Skeletal muscle satellite cell (primary cell): Measurements from ENCODE around the gene SOX15.
A peak's percentile ranks its signal among the peaks of the same experiment; 100 is the strongest.
"Not testable (repeated sequence)": the region's sequence is repeated elsewhere in the genome, so short reads cannot be mapped to it uniquely, and the experiment has no call there.

Experiments
- H3K27me3 ChIP-seq: 2 replicates; pipeline ENCODE4 v1.7.0; 2013; ENCODE audit warnings: low read length; ENCODE audit not compliant: control insufficient read depth, insufficient read depth
- H3K36me3 ChIP-seq: 2 replicates; pipeline ENCODE4 v1.7.0; 2013; ENCODE audit warnings: mild to moderate bottlenecking, control low read depth, low read length; ENCODE audit not compliant: insufficient read depth
- H3K4me1 ChIP-seq: 2 replicates; pipeline ENCODE4 v1.7.0; 2013; ENCODE audit warnings: low read length; ENCODE audit not compliant: control insufficient read depth, insufficient read depth
- H3K4me2 ChIP-seq: 2 replicates; pipeline ENCODE4 v1.7.0; 2013; ENCODE audit warnings: mild to moderate bottlenecking, low read length
- H3K4me3 ChIP-seq: 2 replicates; pipeline ENCODE4 v1.7.0; 2013; ENCODE audit warnings: low read length
- H3K9ac ChIP-seq: 2 replicates; pipeline ENCODE4 v1.7.0; 2013; ENCODE audit warnings: mild to moderate bottlenecking, low read depth, low read length, moderate library complexity
- H3K9me3 ChIP-seq: replicated peaks from 2 replicates; pipeline ENCODE4 v1.7.0; 2013; ENCODE audit warnings: mild to moderate bottlenecking, control low read depth, low read length

Gene SOX15

DNA sequence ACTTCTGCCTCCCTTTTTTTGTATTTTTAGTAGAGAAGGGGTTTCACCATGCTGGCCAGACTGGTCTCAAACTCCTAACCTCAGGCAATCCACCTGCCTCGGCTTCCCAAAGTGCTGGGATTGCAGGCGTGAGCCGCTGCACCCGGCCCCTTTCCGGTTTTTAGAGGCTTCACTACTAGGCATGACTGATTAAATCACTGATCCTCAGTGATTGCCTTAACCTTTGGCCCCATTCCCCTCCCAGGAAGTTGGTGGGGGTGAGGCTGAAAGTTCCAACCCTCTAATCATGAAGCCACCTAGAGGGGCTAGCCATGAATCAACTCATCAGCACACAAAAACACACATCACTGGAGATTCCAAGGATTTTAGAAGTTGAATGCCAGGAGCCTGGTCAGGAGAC, 7.7 kb upstream of the SOX15 start:
- H3K36me3 ChIP-seq = peaks cover 74% of the 10 kb centered on the region
- H3K4me3 ChIP-seq, H3K4me2 ChIP-seq, H3K9ac ChIP-seq, H3K9me3 ChIP-seq, H3K4me1 ChIP-seq, H3K27me3 ChIP-seq: not testable (repeated sequence)

GRCh38 chr17:7593296-7593695, 3.4 kb upstream of the SOX15 start:
- no peaks in the 10 kb centered on the region for H3K27me3 ChIP-seq
- H3K4me3 ChIP-seq = no peak overlapping the region
- no peak overlapping the region for H3K4me2 ChIP-seq
- H3K9me3 ChIP-seq = no peaks in the 10 kb centered on the region
- no peak overlapping the region for H3K9ac ChIP-seq
- H3K4me1 ChIP-seq = peaks cover 28% of the 10 kb centered on the region
- H3K36me3 ChIP-seq = peaks cover 75% of the 10 kb centered on the region

- Histone ChIP-seq H3K36me3 (peaks cover 75% of the 10 kb centered on the region), H3K9ac (no peak overlapping the region), H3K4me3 (no peak overlapping the region), H3K4me1 (peaks cover 36% of the 10 kb centered on the region), H3K9me3 (no peaks in the 10 kb centered on the region), H3K27me3 (no peaks in the 10 kb centered on the region), H3K4me2 (no peak overlapping the region)
These were observed 2.6 kb upstream of the SOX15 start for GRCh38 chr17:7592422-7593021.

DNA sequence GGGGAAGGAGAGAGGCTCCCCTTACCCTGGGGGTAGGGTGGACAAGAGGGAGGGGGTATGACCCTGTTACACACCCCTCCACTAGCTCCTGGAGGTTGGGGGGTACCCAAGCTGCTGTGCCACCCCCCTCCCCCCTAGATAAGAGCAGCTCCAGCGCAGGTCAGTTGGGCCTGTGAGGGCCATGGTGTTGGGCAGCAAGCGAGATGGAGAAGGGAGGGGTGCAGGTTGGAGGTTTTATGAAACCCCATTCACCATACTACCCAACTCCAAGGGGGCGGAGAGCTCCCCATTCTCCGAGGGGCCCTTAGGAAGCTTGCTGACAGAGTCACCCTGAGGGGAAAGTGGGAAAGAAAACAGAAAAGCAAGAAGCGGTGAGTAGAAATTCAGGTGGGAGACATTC, 1.7 kb upstream of the SOX15 start:
- Histone ChIP-seq H3K9me3 (no peaks in the 10 kb centered on the region), H3K4me2 (no peak overlapping the region), H3K4me1 (peaks cover 44% of the 10 kb centered on the region), H3K9ac (no peak overlapping the region), H3K27me3 (no peaks in the 10 kb centered on the region), H3K36me3 (peaks cover 67% of the 10 kb centered on the region), H3K4me3 (no peak overlapping the region)

DNA sequence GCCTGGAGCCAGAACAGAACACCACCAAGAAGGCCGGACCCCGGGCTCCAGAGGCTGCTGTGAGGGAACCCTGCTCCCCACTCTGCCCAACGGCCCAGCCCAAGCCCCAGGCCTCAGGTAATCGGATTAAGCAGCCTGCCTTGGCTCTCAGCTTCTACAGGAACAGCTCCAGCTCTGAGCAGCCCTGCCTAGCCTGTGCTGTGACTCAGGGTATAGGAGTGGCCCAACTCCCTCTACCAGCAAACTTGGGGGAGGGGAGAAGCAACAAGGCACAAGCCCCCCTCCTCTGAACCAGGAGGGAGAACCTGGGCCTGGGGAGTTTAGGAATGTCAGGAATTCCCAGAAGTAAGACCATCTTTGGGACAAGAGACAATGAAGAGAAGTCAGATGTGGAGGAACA, 849 bp upstream of the SOX15 start:
- H3K9ac ChIP-seq = peak overlapping the region; percentile 44

DNA sequence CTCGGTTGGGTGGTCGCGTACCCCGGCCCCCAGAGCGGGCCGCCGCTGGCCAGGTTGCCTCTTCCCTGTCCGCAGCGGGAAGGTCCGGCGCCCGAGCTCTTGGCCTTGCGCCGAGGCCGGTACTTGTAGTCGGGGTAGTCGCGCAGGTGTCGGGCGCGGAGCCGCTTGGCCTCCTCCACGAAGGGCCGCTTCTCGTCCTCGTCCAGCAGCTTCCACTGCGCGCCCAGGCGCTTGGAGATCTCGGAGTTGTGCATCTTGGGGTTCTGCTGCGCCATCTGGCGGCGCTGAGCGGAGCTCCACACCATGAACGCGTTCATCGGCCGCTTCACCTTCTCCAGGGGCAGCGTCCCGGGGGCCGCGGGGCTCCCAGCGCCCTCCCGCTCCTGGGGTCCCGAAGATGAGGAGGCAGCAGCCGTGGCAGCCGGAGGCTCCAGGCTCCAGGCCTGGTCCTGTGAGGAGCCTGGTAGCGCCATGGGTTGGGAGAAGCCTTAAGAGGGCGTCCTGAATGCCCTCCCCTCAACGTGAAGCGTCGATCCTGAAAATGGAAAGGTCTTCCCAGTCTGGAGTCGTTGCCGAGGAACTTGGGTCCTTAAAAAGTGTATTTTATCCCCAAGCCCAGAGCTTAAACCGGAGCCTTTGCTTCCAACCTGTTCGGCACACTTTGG, 558 bp downstream of the SOX15 start:
- Histone ChIP-seq H3K9me3 (no peaks in the 10 kb centered on the region), H3K36me3 (peaks cover 45% of the 10 kb centered on the region), H3K9ac (peak overlapping the region; percentile 49), H3K4me3 (peak overlapping the region; percentile 52), H3K4me2 (peak overlapping the region; percentile 58), H3K4me1 (peaks cover 49% of the 10 kb centered on the region), H3K27me3 (no peaks in the 10 kb centered on the region)

More for the DNA sequence above, 849 bp upstream of the SOX15 start:
- H3K4me1 ChIP-seq = peaks cover 46% of the 10 kb centered on the region
- H3K4me3 ChIP-seq = no peak overlapping the region
- H3K36me3 ChIP-seq = peaks cover 59% of the 10 kb centered on the region
- peak overlapping the region; percentile 31 for H3K4me2 ChIP-seq
- H3K27me3 ChIP-seq = no peaks in the 10 kb centered on the region
- H3K9me3 ChIP-seq = no peaks in the 10 kb centered on the region

GRCh38 chr17:7588553-7589203, 1.2 kb downstream of the SOX15 start:
- H3K36me3 ChIP-seq = peaks cover 39% of the 10 kb centered on the region
- H3K4me3 ChIP-seq = peak overlapping the region; percentile 52
- no peaks in the 10 kb centered on the region for H3K9me3 ChIP-seq
- peak overlapping the region; percentile 58 for H3K4me2 ChIP-seq
- peak overlapping the region; percentile 49 for H3K9ac ChIP-seq
- peaks cover 51% of the 10 kb centered on the region for H3K4me1 ChIP-seq
- no peaks in the 10 kb centered on the region for H3K27me3 ChIP-seq

GRCh38 chr17:7587420-7588151, 2.3 kb downstream of the SOX15 start:
- Histone ChIP-seq H3K9me3 (no peaks in the 10 kb centered on the region), H3K36me3 (peaks cover 28% of the 10 kb centered on the region), H3K4me3 (no peak overlapping the region), H3K9ac (peak overlapping the region; percentile 14), H3K4me1 (peaks cover 60% of the 10 kb centered on the region), H3K4me2 (peak overlapping the region; percentile 26), H3K27me3 (no peaks in the 10 kb centered on the region)

GRCh38 chr17:7586673-7587419, 3.0 kb downstream of the SOX15 start:
- Histone ChIP-seq H3K27me3 (no peaks in the 10 kb centered on the region), H3K4me3 (no peak overlapping the region), H3K36me3 (peaks cover 24% of the 10 kb centered on the region), H3K9me3 (no peaks in the 10 kb centered on the region), H3K4me2 (no peak overlapping the region), H3K9ac (no peak overlapping the region), H3K4me1 (peaks cover 68% of the 10 kb centered on the region)

DNA sequence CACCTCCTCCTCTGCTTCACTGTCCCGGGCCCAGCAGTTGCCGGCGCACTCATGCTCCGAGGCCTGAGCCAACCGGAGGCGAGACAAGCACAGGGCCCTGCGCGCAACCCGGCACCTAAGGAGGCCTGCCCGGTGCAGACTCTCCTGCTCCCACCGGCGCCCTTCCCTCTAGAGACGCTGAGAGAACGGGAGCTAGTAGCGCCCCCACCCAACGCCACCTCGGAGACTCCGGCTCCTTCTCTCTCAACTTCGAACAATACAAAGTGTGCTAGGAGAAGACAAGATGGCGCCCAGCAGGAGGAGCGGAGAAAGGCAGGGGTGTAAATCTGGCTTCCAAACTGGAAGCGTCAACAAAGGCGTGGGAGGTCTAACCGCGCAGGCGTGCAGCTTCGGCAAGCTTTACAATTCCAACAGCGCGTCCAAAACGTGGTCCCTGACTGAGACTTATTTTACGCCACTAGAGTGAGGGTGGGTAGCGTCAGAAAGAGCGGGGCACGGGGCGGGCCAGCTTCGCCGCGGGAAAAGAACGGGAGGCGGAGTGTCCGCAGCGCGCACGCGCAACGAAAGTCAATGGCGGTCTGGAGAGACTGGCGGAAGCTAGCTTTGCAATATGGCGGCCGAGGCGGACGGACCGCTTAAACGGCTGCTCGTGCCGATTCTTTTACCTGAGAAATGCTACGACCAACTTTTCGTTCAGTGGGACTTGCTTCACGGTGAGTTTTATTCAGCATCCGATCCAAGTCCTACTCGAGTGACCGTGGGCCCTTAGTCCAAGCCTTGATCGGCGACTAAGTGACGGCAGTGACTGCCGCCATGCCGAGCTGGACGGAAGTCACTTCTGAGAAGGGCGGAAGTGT, 6.4 kb downstream of the SOX15 start, which contains the start of gene MPDU1:
Gene MPDU1, plus strand, starts transcription at position 600 of the 857 bp plus-strand sequence. Its CDS starts 11 bp downstream, at position 611.
- Histone ChIP-seq H3K4me3 (peak within 1 kb of the TSS; percentile 89), H3K4me1 (peaks cover 63% of the 10 kb centered on the region), H3K36me3 (peaks cover 19% of the 10 kb centered on the region), H3K9ac (peak within 1 kb of the TSS; percentile 97), H3K4me2 (peak within 1 kb of the TSS; percentile 92), H3K9me3 (no peaks in the 10 kb centered on the region), H3K27me3 (no peaks in the 10 kb centered on the region)
